H9 (cell line): ENCODE results near the gene CCDC78. TPM values are rescaled to one million over a fixed set of nuclear protein-coding genes. Genes with fewer than 3 reads are reported as not detected.
"Not testable (repeated sequence)": the region's sequence is repeated elsewhere in the genome, so short reads cannot be mapped to it uniquely, and the experiment has no call there.

ENCODE experiments used
- DNase-seq: peaks from one replicate; pipeline ENCODE4 v3.0.0-alpha.2; 2017
- H2AFZ ChIP-seq: one replicate; pipeline ENCODE4 v1.6.1; 2013; ENCODE audit warnings: mild to moderate bottlenecking, low read length, control low read depth, moderate library complexity
- H2AK5ac ChIP-seq: 2 replicates; pipeline ENCODE4 v1.6.1; 2013; ENCODE audit warnings: low read length, control low read depth, mixed read lengths; ENCODE audit not compliant: insufficient read length
- H2BK120ac ChIP-seq: one replicate; pipeline ENCODE4 v1.6.1; 2013; ENCODE audit warnings: low read depth, mild to moderate bottlenecking, low read length, control low read depth, inconsistent platforms; ENCODE audit not compliant: poor library complexity, severe bottlenecking
- H2BK12ac ChIP-seq: 2 replicates; pipeline ENCODE4 v1.6.1; 2013; ENCODE audit warnings: low read length, control low read depth, mixed read lengths, low read depth; ENCODE audit not compliant: insufficient read length
- H2BK15ac ChIP-seq: 2 replicates; pipeline ENCODE4 v1.6.1; 2013; ENCODE audit warnings: low read depth, low read length, control low read depth
- H2BK20ac ChIP-seq: one replicate; pipeline ENCODE4 v1.6.1; 2013; ENCODE audit warnings: low read depth, mild to moderate bottlenecking, low read length, control low read depth, inconsistent platforms; ENCODE audit not compliant: poor library complexity, severe bottlenecking
- H2BK5ac ChIP-seq: 2 replicates; pipeline ENCODE4 v1.6.1; 2013; ENCODE audit warnings: low read length, control low read depth, mixed read lengths; ENCODE audit not compliant: insufficient read length
- H3K14ac ChIP-seq: 2 replicates; pipeline ENCODE4 v1.6.1; 2013; ENCODE audit warnings: low read length, control low read depth; ENCODE audit not compliant: insufficient read depth
- H3K18ac ChIP-seq: 2 replicates; pipeline ENCODE4 v1.6.1; 2013; ENCODE audit warnings: low read depth, mild to moderate bottlenecking, mixed read lengths, low read length, control low read depth; ENCODE audit not compliant: insufficient read length
- H3K23ac ChIP-seq: 2 replicates; pipeline ENCODE4 v1.6.1; 2013; ENCODE audit warnings: low read length, control low read depth, mixed read lengths, low read depth; ENCODE audit not compliant: insufficient read length
- H3K23me2 ChIP-seq: 2 replicates; pipeline ENCODE4 v1.6.1; 2013; ENCODE audit warnings: low read depth, mild to moderate bottlenecking, mixed read lengths, low read length, control low read depth; ENCODE audit not compliant: insufficient read length, poor library complexity, severe bottlenecking
- H3K27ac ChIP-seq: 2 replicates; pipeline ENCODE4 v1.5.1; 2013; ENCODE audit warnings: low read length, control low read depth, mixed read lengths, low read depth; ENCODE audit not compliant: insufficient read length
- H3K27me3 ChIP-seq: 2 replicates; pipeline ENCODE4 v1.6.1; 2013; ENCODE audit warnings: low read length, control low read depth, inconsistent platforms; ENCODE audit not compliant: insufficient read depth
- H3K4ac ChIP-seq: 2 replicates; pipeline ENCODE4 v1.6.1; 2013; ENCODE audit warnings: low read depth, mild to moderate bottlenecking, control low read depth, inconsistent platforms, low read length, moderate library complexity
- H3K4me1 ChIP-seq: 2 replicates; pipeline ENCODE4 v1.6.1; 2013; ENCODE audit warnings: low read length, control low read depth, inconsistent platforms; ENCODE audit not compliant: insufficient read depth
- H3K4me2 ChIP-seq: 2 replicates; pipeline ENCODE4 v1.6.1; 2013; ENCODE audit warnings: low read length, control low read depth, mixed read lengths; ENCODE audit not compliant: insufficient read length, insufficient read depth
- H3K56ac ChIP-seq: 2 replicates; pipeline ENCODE4 v1.6.1; 2013; ENCODE audit warnings: low read depth, mild to moderate bottlenecking, mixed read lengths, low read length, control low read depth; ENCODE audit not compliant: insufficient read length
- H3K79me1 ChIP-seq: 2 replicates; pipeline ENCODE4 v1.6.1; 2013; ENCODE audit warnings: low read depth, mild to moderate bottlenecking, moderate library complexity, low read length, control low read depth, inconsistent platforms; ENCODE audit not compliant: insufficient read depth, poor library complexity, severe bottlenecking
- H3K79me2 ChIP-seq: 2 replicates; pipeline ENCODE4 v1.6.1; 2013; ENCODE audit warnings: low read length, control low read depth, inconsistent platforms; ENCODE audit not compliant: insufficient read depth
- H3K9ac ChIP-seq: 2 replicates; pipeline ENCODE4 v1.6.1; 2013; ENCODE audit warnings: low read length, control low read depth, mixed read lengths; ENCODE audit not compliant: insufficient read length; ENCODE audit errors: extremely low read depth
- H3K9me3 ChIP-seq: one replicate; pipeline ENCODE4 v1.6.1; 2013; ENCODE audit warnings: low read depth, low read length, inconsistent platforms; ENCODE audit not compliant: control insufficient read depth
- H3T11ph ChIP-seq: one replicate; pipeline ENCODE4 v1.6.1; 2013; ENCODE audit warnings: mild to moderate bottlenecking, low read length, control low read depth, inconsistent platforms
- H4K20me1 ChIP-seq: one replicate; pipeline ENCODE4 v1.6.1; 2013; ENCODE audit not compliant: control insufficient read depth, insufficient read length, insufficient read depth
- H4K5ac ChIP-seq: 2 replicates; pipeline ENCODE4 v1.6.1; 2013; ENCODE audit warnings: low read depth, mild to moderate bottlenecking, mixed read lengths, low read length, control low read depth; ENCODE audit not compliant: insufficient read length
- H4K8ac ChIP-seq: replicated peaks from 2 replicates; pipeline ENCODE4 v1.6.1; 2013; ENCODE audit warnings: low read length, control low read depth, mixed read lengths, low read depth; ENCODE audit not compliant: insufficient read length
- H4K91ac ChIP-seq: 2 replicates; pipeline ENCODE4 v1.6.1; 2013; ENCODE audit warnings: low read depth, mild to moderate bottlenecking, moderate library complexity, mixed read lengths, low read length, control low read depth; ENCODE audit not compliant: insufficient read length
- H3K27ac Mint-ChIP-seq, 3 experiments: 2 replicates in 2 of 3; 3 replicates in 1 of 3; pipeline ENCODE4 v1.8.0; 2020 to 2021; ENCODE audit warnings: mixed read lengths in 3 of 3, mild to moderate bottlenecking in 1 of 3, moderate library complexity in 1 of 3
- H3K27me3 Mint-ChIP-seq: 2 replicates; pipeline ENCODE4 v1.8.0; 2021; ENCODE audit warnings: low read depth, mild to moderate bottlenecking, moderate library complexity, mixed read lengths
- H3K36me3 Mint-ChIP-seq, 3 experiments: 2 replicates in 2 of 3; 3 replicates in 1 of 3; pipeline ENCODE4 v1.8.0; 2020 to 2021; ENCODE audit warnings: low read depth in 3 of 3, mixed read lengths in 3 of 3; ENCODE audit not compliant: insufficient read depth in 1 of 3
- H3K4me1 Mint-ChIP-seq, 2 experiments: 2 replicates each; pipeline ENCODE4 v1.8.0; 2020; ENCODE audit warnings: mixed read lengths in 2 of 2
- H3K4me3 Mint-ChIP-seq, 2 experiments: 2 replicates in 1 of 2; 3 replicates in 1 of 2; pipeline ENCODE4 v1.8.0; 2020 to 2021; ENCODE audit warnings: mild to moderate bottlenecking in 2 of 2, mixed read lengths in 2 of 2, moderate library complexity in 1 of 2
- H3K9me3 Mint-ChIP-seq, 2 experiments: 2 replicates in 1 of 2; 3 replicates in 1 of 2; pipeline ENCODE4 v1.8.0; 2020; ENCODE audit warnings: mild to moderate bottlenecking in 2 of 2, mixed read lengths in 2 of 2, moderate library complexity in 1 of 2
- CTCF ChIP-seq: fragments of 200-600 bp; sonication (generic); conservative IDR thresholded peaks from 3 replicates; pipeline ENCODE4 v1.8.0; 2021; ENCODE audit warnings: antibody characterized with exemption, mild to moderate bottlenecking
- WGBS: extraction: QIAGEN DNeasy Blood & Tissue Kit; methylation state at CpG from one replicate; pipeline ENCODE4 v1.1.7; 2013; ENCODE audit warnings: missing lambda C conversion rate, low lambda C conversion rate, mixed read lengths; ENCODE audit not compliant: insufficient read length; ENCODE audit errors: extremely low coverage; 5-methylcytosine and 5-hydroxymethylcytosine counted together
- total RNA-seq: library from RNA; stranded (reverse); gene quantifications from 2 replicates; pipeline ENCODE4 v1.2.1, GENCODE V29; 2021

CCDC78 gene
- total RNA-seq, 1 experiment from 2014 or later = 12.1 TPM

GRCh38 chr16:712740-713250 is 13.4 kb downstream of the CCDC78 start:
- no CpG with 5 or more reads among the region's 13 CpGs for WGBS
- H3K9me3 Mint-ChIP-seq, H2BK12ac ChIP-seq, H4K5ac ChIP-seq, H3K36me3 Mint-ChIP-seq, H3K79me1 ChIP-seq, H4K20me1 ChIP-seq, H4K8ac ChIP-seq, H3K79me2 ChIP-seq, H3K23ac ChIP-seq, H3K9me3 ChIP-seq, H3K4ac ChIP-seq, H3T11ph ChIP-seq, H3K9ac ChIP-seq, H2AK5ac ChIP-seq, H2BK120ac ChIP-seq, H3K4me2 ChIP-seq, H3K56ac ChIP-seq, H4K91ac ChIP-seq, H3K18ac ChIP-seq, H3K4me1 ChIP-seq, H3K14ac ChIP-seq, H2AFZ ChIP-seq, H2BK15ac ChIP-seq, H3K23me2 ChIP-seq, H2BK20ac ChIP-seq, H3K27ac ChIP-seq, H2BK5ac ChIP-seq: not testable (repeated sequence)
- DNase-seq = peak; percentile 82
- H3K27me3 Mint-ChIP-seq = peaks cover 69% of the 10 kb centered on the region
- peak; percentile 73 for TF ChIP-seq CTCF
- H3K4me1 Mint-ChIP-seq = peaks cover 9 to 15% of the 10 kb centered on the region in 2 experiments
- peak overlapping the region in 1 of 2 experiments; percentile 23; a peak in 2 of 5 replicates for H3K4me3 Mint-ChIP-seq
- peaks cover 11% of the 10 kb centered on the region; the same call in 1 of the 2 replicates for H3K27me3 ChIP-seq
- peak overlapping the region in 2 of 3 experiments; percentile 10 to 24; a peak in 2 of 7 replicates for H3K27ac Mint-ChIP-seq
